Omental fat pad (tissue), 4 donors: Measurements from ENCODE around the gene TSPAN15. TPM values are rescaled to one million over a fixed set of nuclear protein-coding genes. Genes with fewer than 3 reads are reported as not detected.

Experiments
- ATAC-seq: fragments of 150-250 bp; one replicate; pipeline ENCODE4 v1.9.1; 2016; ENCODE audit warnings: mild to moderate bottlenecking, moderate library complexity; ENCODE audit not compliant: low FRiP score
- DNase-seq: peaks from one replicate; pipeline ENCODE4 v3.0.0-alpha.2; 2019; ENCODE audit warnings: low spot score
- CTCF ChIP-seq, 3 donors: fragments of 450-650 bp; IDR thresholded peaks; one replicate each; pipeline ENCODE4 v1.5.1; 2016 to 2017; ENCODE audit warnings: antibody characterized with exemption in 3 of 3, mild to moderate bottlenecking in 3 of 3, moderate library complexity in 2 of 3
- total RNA-seq, 4 donors: library from RNA; depleted of rRNA; stranded (reverse); fragments of >200 nt; gene quantifications; one replicate each; pipeline ENCODE4 v1.1.0, GENCODE V29; 2016

Gene TSPAN15
- total RNA-seq, 4 donors from 2014 or later: 45.6 to 141 (median 72.5) TPM

GRCh38 chr10:69465457-69466157 lies 14.3 kb downstream of the TSPAN15 start:
- no peak for TF ChIP-seq CTCF (IDR thresholded peaks at IDR 0.05)
- DNase-seq (no peak), ATAC-seq (no peak)

GRCh38 chr10:69466158-69466490 lies 14.9 kb downstream of the TSPAN15 start:
- no peak for DNase-seq
- no peak for ATAC-seq
- TF ChIP-seq CTCF (IDR thresholded peaks at IDR 0.05): no peak

GRCh38 chr10:69466689-69467088 lies 15.4 kb downstream of the TSPAN15 start:
- DNase-seq: no peak
- TF ChIP-seq CTCF (IDR thresholded peaks at IDR 0.05): no peak
- no peak for ATAC-seq

- no peak for DNase-seq
- no peak for TF ChIP-seq CTCF (IDR thresholded peaks at IDR 0.05)
- no peak for ATAC-seq
Measured at GRCh38 chr10:69467928-69468750, 16.9 kb downstream of the TSPAN15 start.

- no peak for DNase-seq
- no peak for TF ChIP-seq CTCF (IDR thresholded peaks at IDR 0.05)
- no peak for ATAC-seq
Measured at GRCh38 chr10:69468751-69469089, 17.5 kb downstream of the TSPAN15 start.

- DNase-seq (no peak), ATAC-seq (no peak)
- TF ChIP-seq CTCF (IDR thresholded peaks at IDR 0.05): no peak
Measured at GRCh38 chr10:69469976-69470375, 18.7 kb downstream of the TSPAN15 start.
